DND-41 (cell line): Measurements from ENCODE around the gene SOCS2.

Experiments
- ATAC-seq: fragments of 200-7000 bp; cut with Tn5 transposase; 3 replicates; pipeline ENCODE4 v1.9.1; 2021; ENCODE audit warnings: low read depth; ENCODE audit not compliant: insufficient read depth
- DNase-seq: peaks from one replicate; pipeline ENCODE4 v3.0.0-alpha.2; 2020
- H2AFZ ChIP-seq: 2 replicates; pipeline ENCODE4 v1.6.0; 2012; ENCODE audit warnings: low read depth, low read length
- H3K27ac ChIP-seq: 2 replicates; pipeline ENCODE4 v1.5.1; 2012; ENCODE audit warnings: low read length, inconsistent platforms
- H3K27me3 ChIP-seq: fragments of 200-600 bp; sonication (generic); 2 replicates; pipeline ENCODE4 v1.6.0; 2012; ENCODE audit warnings: low read length, mild to moderate bottlenecking, inconsistent platforms; ENCODE audit not compliant: insufficient read depth, poor library complexity
- H3K36me3 ChIP-seq: 2 replicates; pipeline ENCODE4 v1.5.1; 2012; ENCODE audit warnings: low read length, inconsistent platforms; ENCODE audit not compliant: insufficient read depth
- H3K4me1 ChIP-seq: 2 replicates; pipeline ENCODE4 v1.5.1; 2012; ENCODE audit warnings: mild to moderate bottlenecking, low read length; ENCODE audit not compliant: insufficient read depth
- H3K4me2 ChIP-seq: 2 replicates; pipeline ENCODE4 v1.6.0; 2012; ENCODE audit warnings: mild to moderate bottlenecking, moderate library complexity, low read length, inconsistent platforms; ENCODE audit not compliant: insufficient read depth
- H3K4me3 ChIP-seq, 2 experiments: fragments of 200-600 bp in 1 of 2; shearing (Covaris generic) in 1 of 2; 2 replicates each; pipeline ENCODE4 v1.5.1; 2012 to 2016; ENCODE audit warnings: inconsistent platforms in 2 of 2, low read length in 2 of 2, mild to moderate bottlenecking in 2 of 2, low read depth in 1 of 2, moderate library complexity in 1 of 2
- H3K79me2 ChIP-seq: 2 replicates; pipeline ENCODE4 v1.6.0; 2012; ENCODE audit warnings: low read length, inconsistent platforms; ENCODE audit not compliant: insufficient read depth
- H3K9ac ChIP-seq: 2 replicates; pipeline ENCODE4 v1.6.0; 2012; ENCODE audit warnings: low read depth, mild to moderate bottlenecking, inconsistent platforms, low read length, moderate library complexity
- H3K9me3 ChIP-seq: 2 replicates; pipeline ENCODE4 v1.5.1; 2012; ENCODE audit warnings: low read length, moderate library complexity, mild to moderate bottlenecking, inconsistent platforms; ENCODE audit not compliant: insufficient read depth, severe bottlenecking
- H4K20me1 ChIP-seq: 2 replicates; pipeline ENCODE4 v1.6.0; 2012; ENCODE audit warnings: low read length; ENCODE audit not compliant: insufficient read depth
- CTCF ChIP-seq: IDR thresholded peaks from 2 replicates; pipeline ENCODE4 v1.5.1; 2012; ENCODE audit warnings: borderline replicate concordance, low read length, moderate library complexity, mild to moderate bottlenecking; ENCODE audit not compliant: poor library complexity, severe bottlenecking; ENCODE audit errors: extremely low read depth
- EZH2 ChIP-seq: IDR thresholded peaks from 3 replicates; pipeline ENCODE4 v1.6.1; 2012; ENCODE audit warnings: borderline replicate concordance, low read depth, mild to moderate bottlenecking, moderate library complexity, low read length, inconsistent platforms; ENCODE audit not compliant: severe bottlenecking

SOCS2 gene

GRCh38 chr12:93541578-93542225, 30.8 kb upstream of the SOCS2 start:
- H3K79me2 ChIP-seq, result no peaks in the 10 kb centered on the region
- H3K4me3 ChIP-seq, result no peak overlapping the region
- no peaks in the 10 kb centered on the region for H3K4me1 ChIP-seq
- H3K36me3 ChIP-seq, result peaks cover 31% of the 10 kb centered on the region
- DNase-seq (no peak), ATAC-seq (no peak)
- H3K4me2 ChIP-seq, result no peak overlapping the region
- no peaks in the 10 kb centered on the region for H3K27me3 ChIP-seq
- H3K9me3 ChIP-seq, result no peaks in the 10 kb centered on the region
- H4K20me1 ChIP-seq, result no peaks in the 10 kb centered on the region
- H3K27ac ChIP-seq, result no peak overlapping the region
- H2AFZ ChIP-seq, result no peak overlapping the region
- TF ChIP-seq EZH2 (no peak), CTCF (no peak)
- H3K9ac ChIP-seq, result no peak overlapping the region

GRCh38 chr12:93547778-93548177, 24.7 kb upstream of the SOCS2 start:
- H3K9me3 ChIP-seq, result no peaks in the 10 kb centered on the region
- H3K79me2 ChIP-seq, result no peaks in the 10 kb centered on the region
- no peaks in the 10 kb centered on the region; the same call in 1 of the 2 replicates for H4K20me1 ChIP-seq
- DNase-seq (no peak), ATAC-seq (no peak)
- H3K4me3 ChIP-seq, result no peak overlapping the region
- peaks cover 34% of the 10 kb centered on the region for H3K36me3 ChIP-seq
- H2AFZ ChIP-seq, result no peak overlapping the region
- no peak overlapping the region for H3K9ac ChIP-seq
- no peaks in the 10 kb centered on the region for H3K27me3 ChIP-seq
- no peak for TF ChIP-seq EZH2
- TF ChIP-seq CTCF, result no peak
- no peak overlapping the region for H3K27ac ChIP-seq
- H3K4me1 ChIP-seq, result no peaks in the 10 kb centered on the region
- H3K4me2 ChIP-seq, result no peak overlapping the region

GRCh38 chr12:93549174-93549573, 23.3 kb upstream of the SOCS2 start:
- Histone ChIP-seq H4K20me1 (no peaks in the 10 kb centered on the region; the same call in 1 of the 2 replicates), H3K27me3 (no peaks in the 10 kb centered on the region), H3K36me3 (peaks cover 20% of the 10 kb centered on the region), H3K9me3 (no peaks in the 10 kb centered on the region), H2AFZ (no peak overlapping the region), H3K79me2 (no peaks in the 10 kb centered on the region), H3K9ac (no peak overlapping the region), H3K4me3 (no peak overlapping the region), H3K27ac (no peak overlapping the region), H3K4me2 (no peak overlapping the region), H3K4me1 (no peaks in the 10 kb centered on the region)
- no peak for TF ChIP-seq CTCF
- ATAC-seq, result peak; percentile 14; the same call in 1 of the 3 replicates
- DNase-seq, result no peak
